ENCODE data around the gene PKP4. TPM values are rescaled to one million over a fixed set of nuclear protein-coding genes. Genes with fewer than 3 reads are reported as not detected.

The PKP4 gene
- total RNA-seq, 1 donor from 2014 or later = 142 TPM

DNA sequence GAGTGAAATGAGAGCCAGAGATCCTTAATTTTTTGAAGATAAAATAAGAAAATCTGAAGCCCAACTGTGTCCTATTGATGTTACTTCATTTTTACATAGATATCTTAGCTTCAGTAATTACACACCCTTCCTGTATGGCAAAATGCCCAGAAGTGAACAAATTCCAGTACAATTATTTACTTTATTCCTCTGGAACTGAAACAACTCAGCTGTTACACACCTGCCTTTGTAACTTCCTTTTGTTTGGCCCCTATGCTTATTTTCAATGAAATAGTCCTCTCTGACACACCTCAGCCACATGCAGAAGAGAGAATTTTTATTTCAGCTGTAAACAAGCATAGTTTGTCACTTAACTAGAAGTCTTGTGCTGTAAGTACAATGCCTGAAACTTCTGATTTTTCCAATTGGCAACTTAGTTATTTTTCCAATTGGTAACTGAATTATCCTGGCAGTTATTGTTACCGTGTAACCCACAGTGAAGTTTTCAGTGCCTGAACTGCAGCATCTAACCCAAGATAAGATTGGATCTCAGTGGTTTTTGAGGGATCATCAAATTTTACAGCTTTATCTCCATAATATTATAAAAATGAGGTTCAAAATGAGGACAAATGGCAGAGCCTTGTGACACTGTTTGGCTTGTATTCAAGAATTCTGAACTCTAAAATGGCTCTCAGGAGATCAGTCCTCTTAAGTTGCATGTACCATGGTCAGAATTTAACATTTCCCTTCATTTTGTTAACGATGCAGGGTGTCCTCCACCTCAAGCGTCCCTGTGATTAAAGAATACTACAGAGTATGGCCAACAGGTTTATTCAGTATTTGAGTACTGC, 82.6 kb downstream of the PKP4 start:
- no peak for DNase-seq (ENCODE audit: low spot score)

DNA sequence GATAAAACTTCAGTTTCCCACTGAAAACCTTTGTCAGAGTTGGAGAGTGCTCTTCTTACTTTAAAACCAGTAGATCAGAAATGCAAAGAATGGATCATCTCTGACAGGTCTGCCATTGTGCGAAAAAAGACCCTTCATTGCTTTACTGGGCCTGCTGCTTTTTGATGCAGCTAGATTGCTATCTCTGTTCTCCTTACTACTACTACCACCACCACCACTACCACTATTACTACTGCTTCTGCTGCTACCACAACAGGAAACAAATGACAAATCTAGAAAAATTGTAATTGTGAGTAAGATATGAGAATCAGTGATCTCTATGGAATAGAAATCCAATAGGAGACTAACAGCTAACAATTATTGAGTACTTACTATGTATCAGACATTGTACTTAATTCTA, 85.8 kb downstream of the PKP4 start:
- no peak for DNase-seq (ENCODE audit: low spot score)

DNA sequence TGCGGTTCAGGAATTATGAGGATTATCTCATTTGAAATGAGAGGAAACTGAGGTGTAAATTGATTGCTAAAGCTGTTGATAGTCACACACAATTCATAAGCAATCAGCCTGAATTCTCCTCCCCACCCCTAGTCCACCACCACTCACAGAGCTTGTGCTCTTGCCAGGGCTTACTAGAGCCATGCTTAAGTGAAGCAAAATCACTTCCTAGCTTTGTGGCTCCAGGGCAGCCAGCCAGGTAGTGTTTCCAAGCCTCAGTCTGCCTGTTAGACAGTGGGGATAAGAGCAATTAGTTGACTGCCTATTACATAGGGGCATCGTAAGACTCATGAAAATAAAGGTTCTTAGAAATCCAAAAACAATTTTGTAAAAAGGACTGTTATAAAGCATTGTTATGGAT, 87.2 kb downstream of the PKP4 start:
- no peak for DNase-seq (ENCODE audit: low spot score)

- DNase-seq (ENCODE audit: low spot score) = no peak
Observed at GRCh38 chr2:158544998-158545397, 88.2 kb downstream of the PKP4 start.

GRCh38 chr2:158546412-158547144, 89.8 kb downstream of the PKP4 start:
- DNase-seq (ENCODE audit: low spot score) = no peak

DNA sequence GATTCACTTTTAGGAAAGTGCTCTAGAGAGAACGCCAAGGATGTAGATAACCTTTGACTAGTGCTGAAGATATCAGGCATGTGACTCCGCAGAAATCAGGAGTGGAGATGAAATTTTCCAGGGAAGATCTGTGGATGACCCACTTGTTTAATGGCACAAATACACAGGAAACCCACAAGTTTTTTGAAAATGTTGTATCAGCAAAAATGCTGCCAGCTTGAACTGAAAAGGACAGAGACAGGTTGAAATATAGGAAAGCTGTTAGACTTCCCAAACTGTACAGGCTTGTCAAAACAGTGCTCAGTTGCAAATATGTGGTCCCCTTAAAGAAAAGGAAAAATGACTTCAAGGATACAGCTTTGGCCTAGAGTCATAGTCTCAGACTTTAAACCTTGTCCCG, 96.5 kb downstream of the PKP4 start:
- DNase-seq (ENCODE audit: low spot score) = no peak

GRCh38 chr2:158554996-158555395, 98.2 kb downstream of the PKP4 start:
- no peak for DNase-seq (ENCODE audit: low spot score)

DNA sequence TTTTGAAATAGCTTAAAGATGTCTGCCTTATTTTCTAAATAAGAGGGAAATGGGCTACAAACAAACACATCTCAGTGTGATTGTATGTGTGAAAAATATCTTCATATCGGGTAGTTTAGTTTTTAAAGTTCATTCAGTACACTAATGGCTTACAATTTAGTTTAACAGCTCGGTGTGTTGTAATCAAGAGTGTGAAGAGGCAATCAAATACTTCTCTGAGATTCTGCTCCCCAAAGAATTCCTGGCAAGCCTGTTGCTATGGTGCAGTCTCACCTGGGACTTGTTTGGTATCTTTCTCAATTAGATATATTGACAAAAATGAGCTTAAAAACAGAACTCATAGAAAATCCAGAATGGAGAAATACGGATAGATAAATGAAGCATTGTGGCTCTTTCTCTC, 99.4 kb downstream of the PKP4 start:
- DNase-seq (ENCODE audit: low spot score) = no peak

DNA sequence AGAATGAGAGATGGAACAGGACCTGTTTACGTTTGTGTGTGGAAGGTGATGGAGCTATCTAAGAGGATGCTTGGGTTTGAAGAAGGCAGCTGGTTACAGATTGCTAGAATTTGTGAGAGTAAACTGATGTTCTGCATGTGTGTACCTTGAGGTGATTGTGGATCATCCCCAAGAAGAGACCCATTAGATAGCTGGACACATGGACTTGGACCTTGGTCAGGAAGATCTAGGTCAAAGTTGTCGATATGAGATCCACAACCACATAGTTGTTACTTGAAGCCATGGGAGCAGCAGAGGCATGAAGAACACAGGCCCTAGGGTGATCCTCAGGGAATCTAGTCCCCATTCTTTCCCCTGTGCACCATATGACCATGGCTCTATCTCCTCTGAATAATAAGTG, 101.0 kb downstream of the PKP4 start:
- DNase-seq (ENCODE audit: low spot score) = no peak

GRCh38 chr2:158559252-158559651, 102.5 kb downstream of the PKP4 start:
- DNase-seq (ENCODE audit: low spot score) = no peak

DNA sequence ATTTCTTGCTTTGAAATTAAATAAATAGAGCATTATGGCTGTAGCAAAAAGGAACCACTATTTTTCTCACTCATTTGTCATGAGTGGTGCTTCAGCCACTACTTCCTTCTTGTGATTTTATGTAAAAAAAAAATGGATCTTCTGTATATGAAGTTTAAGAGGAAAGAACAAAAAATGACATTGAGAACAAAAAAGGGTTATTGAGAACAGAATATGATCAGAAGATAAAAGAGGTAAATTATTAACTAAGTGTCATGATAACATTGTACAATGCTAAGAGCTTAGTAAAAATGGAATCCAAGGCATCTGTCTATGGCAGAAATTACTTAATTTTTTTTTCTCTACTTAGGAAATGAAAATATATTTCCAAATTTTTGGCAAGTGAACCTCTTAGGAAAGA, 103.5 kb downstream of the PKP4 start:
- no peak for DNase-seq (ENCODE audit: low spot score)

DNA sequence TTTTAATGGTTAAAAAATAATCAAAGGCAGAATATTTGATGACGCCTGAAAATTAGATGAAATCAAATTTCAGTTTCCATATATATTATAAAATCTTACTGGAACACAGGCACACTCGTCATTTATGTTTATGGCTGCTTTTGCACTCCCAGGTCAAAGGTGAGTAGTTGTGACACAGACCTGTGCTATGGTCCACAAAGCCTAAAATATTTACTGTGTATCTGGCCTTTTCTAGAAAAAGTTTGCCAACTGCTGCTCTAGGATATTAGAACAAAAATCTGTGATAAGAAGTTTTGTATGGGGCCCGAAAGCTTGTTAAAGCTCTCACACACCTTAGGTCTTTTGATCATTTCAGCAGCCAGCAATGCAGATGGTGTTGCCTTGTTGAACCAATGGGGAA, 104.3 kb downstream of the PKP4 start:
- DNase-seq (ENCODE audit: low spot score) = no peak

GRCh38 chr2:158567208-158567607, 110.5 kb downstream of the PKP4 start:
- DNase-seq (ENCODE audit: low spot score) = no peak

- no peak for DNase-seq (ENCODE audit: low spot score)
Observed at GRCh38 chr2:158569284-158569683, 112.5 kb downstream of the PKP4 start.

- no peak for DNase-seq (ENCODE audit: low spot score)
Observed at GRCh38 chr2:158570869-158571268, 114.1 kb downstream of the PKP4 start.

DNA sequence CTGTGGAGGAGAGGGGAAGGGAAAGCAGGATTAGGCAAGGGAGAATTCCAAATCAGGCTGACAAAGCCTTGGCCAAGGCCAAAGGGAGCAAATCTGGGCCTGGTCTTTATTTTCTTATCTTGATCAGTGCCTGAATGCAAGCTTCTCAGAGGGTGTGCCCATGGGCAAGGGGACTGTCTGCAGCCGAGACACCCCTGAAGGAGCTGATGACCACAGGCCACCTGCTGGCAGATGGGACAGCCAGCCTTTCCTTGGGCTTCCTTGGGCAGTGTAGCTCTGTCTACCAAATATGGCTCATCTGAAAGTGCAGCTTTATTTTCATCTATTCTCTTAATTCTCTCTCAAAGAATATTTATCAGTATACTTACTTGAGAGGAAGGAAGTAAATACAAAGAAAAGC, 117.0 kb downstream of the PKP4 start:
- DNase-seq (ENCODE audit: low spot score) = no peak

DNA sequence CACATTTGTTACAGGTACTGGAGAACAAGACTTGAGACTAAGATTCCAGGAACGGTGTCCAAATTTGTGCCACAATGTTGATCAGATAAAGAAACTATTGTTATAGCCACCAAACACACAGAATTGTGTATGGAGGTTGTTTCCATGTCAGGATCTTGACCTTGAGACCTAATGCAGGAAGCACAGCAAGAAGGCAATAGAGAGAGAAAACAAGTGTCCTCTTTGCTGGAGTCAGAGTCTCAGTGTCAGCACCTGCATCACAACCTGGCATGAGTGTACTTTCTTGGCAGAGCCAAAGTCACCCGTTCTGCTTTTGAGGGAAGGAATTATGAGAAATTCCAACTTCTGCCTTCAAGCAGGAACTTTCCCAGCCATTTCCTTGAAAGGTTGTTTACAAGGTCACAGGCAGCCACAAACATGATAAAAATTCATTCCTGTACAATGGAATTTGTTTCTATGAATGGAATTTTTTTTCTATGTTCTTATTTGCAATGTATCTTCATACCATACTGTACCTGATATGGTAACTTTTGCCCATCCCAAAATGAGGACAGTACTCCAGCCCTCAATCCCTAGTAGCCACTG, 118.4 kb downstream of the PKP4 start:
- DNase-seq (ENCODE audit: low spot score) = no peak

GRCh38 chr2:158577141-158577540, 120.4 kb downstream of the PKP4 start:
- DNase-seq (ENCODE audit: low spot score) = no peak

GRCh38 chr2:158578703-158579330, 122.1 kb downstream of the PKP4 start:
- DNase-seq (ENCODE audit: low spot score) = no peak

DNA sequence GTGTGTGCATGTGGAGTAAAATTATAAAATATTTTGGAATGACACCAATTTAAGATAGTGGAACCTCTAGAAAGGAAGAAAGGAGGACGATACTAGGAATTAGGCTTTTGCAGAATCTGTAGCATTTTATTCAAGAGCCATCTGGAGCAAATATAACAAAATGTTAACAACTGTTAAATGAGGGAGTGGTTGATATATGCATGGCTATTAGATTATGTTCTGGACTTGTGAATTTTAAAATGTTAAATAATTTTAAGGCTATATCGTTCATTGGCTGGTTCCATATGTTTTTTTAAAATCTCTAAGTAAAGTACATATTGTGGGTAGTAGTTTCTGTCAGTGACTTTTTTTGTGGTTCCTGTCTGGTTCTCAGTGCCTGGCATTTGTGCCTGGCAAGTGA, 123.2 kb downstream of the PKP4 start:
- no peak for DNase-seq (ENCODE audit: low spot score)

GRCh38 chr2:158580760-158581159, 124.0 kb downstream of the PKP4 start:
- no peak for DNase-seq (ENCODE audit: low spot score)

DNA sequence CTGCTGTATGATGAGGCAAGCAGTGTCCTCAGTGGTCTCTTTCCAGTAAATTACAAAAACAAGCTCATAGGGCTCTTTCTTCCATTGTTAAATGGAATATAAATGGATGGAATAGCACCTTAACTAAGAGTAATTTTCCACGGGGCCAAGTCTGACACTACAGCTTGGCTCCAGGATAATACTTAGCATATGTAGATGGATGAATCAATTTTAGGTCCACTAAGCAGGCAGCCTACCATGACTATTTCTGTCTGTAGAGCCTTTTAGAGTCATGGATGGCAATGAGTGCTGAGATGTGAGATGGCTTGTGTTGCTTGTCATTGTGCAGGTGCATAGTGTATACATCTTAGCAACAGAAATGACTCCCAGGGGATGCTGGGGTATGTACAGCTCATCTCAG, 125.9 kb downstream of the PKP4 start:
- DNase-seq (ENCODE audit: low spot score) = no peak

DNA sequence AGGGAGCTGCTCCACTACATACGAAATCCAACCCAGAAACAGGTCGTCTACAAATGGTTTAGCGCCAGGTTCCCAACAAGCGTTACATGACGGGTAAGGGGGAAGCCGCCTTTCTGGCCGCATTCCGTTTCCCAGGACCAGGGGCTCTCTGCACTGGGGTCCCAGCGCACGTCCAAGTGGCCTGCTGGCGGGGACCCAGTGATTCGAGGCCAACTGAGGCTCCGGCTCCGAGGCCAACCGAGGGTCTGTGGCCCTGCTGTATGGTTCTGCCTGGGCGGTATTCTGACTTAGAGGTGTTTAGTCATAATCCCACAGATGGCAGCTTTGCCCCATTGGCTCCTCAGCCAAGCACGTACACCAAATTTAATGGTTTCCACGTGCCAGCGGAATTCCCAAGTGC, 127.2 kb downstream of the PKP4 start:
- no peak for DNase-seq (ENCODE audit: low spot score)
